Left colon (tissue), 2 donors: ENCODE data around the gene LDLRAD4. TPM values are rescaled to one million over a fixed set of nuclear protein-coding genes. Genes with fewer than 3 reads are reported as not detected.

Source experiments
- ATAC-seq: fragments of 200-7000 bp; cut with Tn5 transposase; one replicate; pipeline ENCODE4 v1.9.1; 2020; ENCODE audit warnings: mild to moderate bottlenecking, moderate library complexity
- DNase-seq, 2 donors: peaks; one replicate each; pipeline ENCODE4 v3.0.0-alpha.2; 2020
- intact Hi-C, 2 donors: fragments of 100-400 bp; cut with DNase I in 1 of 2; cut with micrococcal nuclease in 1 of 2; formaldehyde crosslinking; loops; one replicate each; pipeline versions ENCODE4 v1.11.2 to v1.14.0; 2022; cut with DNase I, micrococcal nuclease
- total RNA-seq, 2 donors: library from RNA; stranded (reverse); fragmentation: NEBNext Ultra II Directional; extraction: Animal tissue kit (Norgen Biotek cat#: 25700); gene quantifications; one replicate each; pipeline ENCODE4 v1.2.1, GENCODE V29; 2021
- donor health status: DM: no; HTN: no; CAD: no.
- donor health status: DM: yes; HTN: yes; CAD: no.

LDLRAD4 gene
- total RNA-seq, 2 donors from 2014 or later: 33.6 to 49.0 TPM

- ATAC-seq: peak; percentile 69
- intact Hi-C loops: no loop called here
These were observed 199.6 kb downstream of the LDLRAD4 start for GRCh38 chr18:13418013-13418710.

GRCh38 chr18:13420969-13421686 is 202.6 kb downstream of the LDLRAD4 start:
- intact Hi-C loops: no loop called here
- no peak for DNase-seq

More at GRCh38 chr18:13418013-13418710, 199.6 kb downstream of the LDLRAD4 start:
- peak; percentile 76 for DNase-seq

GRCh38 chr18:13422541-13423147 is 204.1 kb downstream of the LDLRAD4 start:
- ATAC-seq (no peak), DNase-seq (no peak)
- intact Hi-C loops: no loop called here

More at GRCh38 chr18:13420969-13421686, 202.6 kb downstream of the LDLRAD4 start:
- ATAC-seq: no peak

- DNase-seq (no peak), ATAC-seq (no peak)
- intact Hi-C loops: no loop called here
These were observed 204.8 kb downstream of the LDLRAD4 start for GRCh38 chr18:13423352-13423751.

GRCh38 chr18:13424363-13424762 is 205.8 kb downstream of the LDLRAD4 start:
- intact Hi-C loops: no loop called here
- no peak for DNase-seq
- no peak for ATAC-seq

- intact Hi-C loops: no loop called here
- peak; percentile 61 for ATAC-seq
These were observed 207.0 kb downstream of the LDLRAD4 start for GRCh38 chr18:13425357-13426091.

GRCh38 chr18:13427354-13427753 is 208.8 kb downstream of the LDLRAD4 start:
- intact Hi-C loops: no loop called here
- DNase-seq (no peak), ATAC-seq (no peak)

More at GRCh38 chr18:13425357-13426091, 207.0 kb downstream of the LDLRAD4 start:
- no peak for DNase-seq

GRCh38 chr18:13428319-13428718 is 209.8 kb downstream of the LDLRAD4 start:
- DNase-seq (no peak), ATAC-seq (no peak)
- intact Hi-C loops: no loop called here

GRCh38 chr18:13429016-13429415 is 210.5 kb downstream of the LDLRAD4 start:
- no peak for ATAC-seq
- no peak for DNase-seq
- intact Hi-C loops: no loop called here

GRCh38 chr18:13429884-13430510 is 211.4 kb downstream of the LDLRAD4 start:
- ATAC-seq (no peak), DNase-seq (no peak)
- intact Hi-C loops: no loop called here

- DNase-seq (no peak), ATAC-seq (no peak)
- intact Hi-C loops: no loop called here
These were observed 212.1 kb downstream of the LDLRAD4 start for GRCh38 chr18:13430663-13431062.

GRCh38 chr18:13431886-13432285 is 213.3 kb downstream of the LDLRAD4 start:
- intact Hi-C loops: no loop called here
- ATAC-seq: no peak
- no peak for DNase-seq

GRCh38 chr18:13433125-13433524 is 214.6 kb downstream of the LDLRAD4 start:
- ATAC-seq (no peak), DNase-seq (no peak)
- intact Hi-C loops: no loop called here

- intact Hi-C loops: no loop called here
- DNase-seq (no peak), ATAC-seq (no peak)
These were observed 215.1 kb downstream of the LDLRAD4 start for GRCh38 chr18:13433685-13434084.

GRCh38 chr18:13434854-13435253 is 216.3 kb downstream of the LDLRAD4 start:
- no peak for ATAC-seq
- intact Hi-C loops: no loop called here
- DNase-seq: no peak

GRCh38 chr18:13435586-13436333 is 217.2 kb downstream of the LDLRAD4 start:
- DNase-seq (no peak), ATAC-seq (no peak)
- intact Hi-C loops: no loop called here

GRCh38 chr18:13436576-13436975 is 218.0 kb downstream of the LDLRAD4 start:
- DNase-seq (no peak), ATAC-seq (no peak)
- intact Hi-C loops: no loop called here

GRCh38 chr18:13437034-13437433 is 218.5 kb downstream of the LDLRAD4 start:
- intact Hi-C loops: no loop called here
- DNase-seq (no peak), ATAC-seq (no peak)
